Measurements from ENCODE around the gene HYAL3. TPM values are rescaled to one million over a fixed set of nuclear protein-coding genes. Genes with fewer than 3 reads are reported as not detected.

HYAL3 gene
- total RNA-seq, 1 experiment from 2014 or later, result 2.9 TPM

GRCh38 chr3:50330330-50330729 is 31.1 kb upstream of the HYAL3 start (continued):
- TF ChIP-seq AFF4 (CRISPR knock-in tag; IDR thresholded peaks at IDR 0.05; ENCODE audit: borderline replicate concordance) (no peak), AR (CRISPR knock-in tag; IDR thresholded peaks at IDR 0.05) (no peak)

GRCh38 chr3:50327943-50328691 is 28.9 kb upstream of the HYAL3 start, which contains the start of gene TUSC2:
TUSC2 (minus strand) TSS chr3:50328223; CDS start chr3:50328099, 124 bp downstream.
- no peaks in the 10 kb centered on the region for H3K9me3 Mint-ChIP-seq
- H3K27ac Mint-ChIP-seq, result peak within 1 kb of the TSS; percentile 74; the same call in 1 of the 2 replicates
- H3K4me1 Mint-ChIP-seq, result peaks cover 25% of the 10 kb centered on the region
- H3K36me3 Mint-ChIP-seq, result peaks cover 28% of the 10 kb centered on the region
- CTCF ChIA-PET, result interaction anchor here (0.6 to 1.8 kb wide), 12 partner anchors 9 to 222 kb away, joined by 3 to 23 read pairs (median 6); partner anchors contain the start of genes CYB561D2, HYAL1, NPRL2 and RASSF1
- peak; percentile 96 for DNase-seq (ENCODE audit: low spot score)
- H3K27me3 Mint-ChIP-seq (ENCODE audit: low read depth), result no peaks in the 10 kb centered on the region
- POLR2A ChIA-PET, result interaction anchor here (0.6 to 1.7 kb wide), 5 partner anchors 9 to 92 kb away, joined by 3 to 21 read pairs (median 3); partner anchors contain the start of genes GNAI2 and HYAL1
- peak; percentile 86 for ATAC-seq
- peak within 1 kb of the TSS; percentile 84 for H3K4me3 Mint-ChIP-seq
- no peak for TF ChIP-seq MYBL2 (CRISPR knock-in tag; IDR thresholded peaks at IDR 0.05)
- TF ChIP-seq MAX (CRISPR knock-in tag; IDR thresholded peaks at IDR 0.05), result 0 out of 2 replicates have a peak, but pooled peaks have one; percentile 15
- TF ChIP-seq ZNF138 (CRISPR knock-in tag; conservative IDR thresholded peaks at IDR 0.05), result peak; percentile 78; the same call in 1 of the 2 replicates
- TF ChIP-seq NR3C1 (CRISPR knock-in tag; conservative IDR thresholded peaks at IDR 0.05; ENCODE audit: low read depth), result 0 out of 2 replicates have a peak, but pooled peaks have one; percentile 81
- no peak for TF ChIP-seq ATF2 (CRISPR knock-in tag; IDR thresholded peaks at IDR 0.05; ENCODE audit: borderline replicate concordance, low read depth)
- TF ChIP-seq NFYB (CRISPR knock-in tag; conservative IDR thresholded peaks at IDR 0.05; ENCODE audit: low read depth), result peak; percentile 97
- no peak for TF ChIP-seq GRHL2 (CRISPR knock-in tag; IDR thresholded peaks at IDR 0.05; ENCODE audit: insufficient replicate concordance, severe bottlenecking)
- no peak for TF ChIP-seq ATF3 (CRISPR knock-in tag; conservative IDR thresholded peaks at IDR 0.05)
- TF ChIP-seq ZMAT4 (CRISPR knock-in tag; IDR thresholded peaks at IDR 0.05), result no peak
- TF ChIP-seq ZBTB21 (CRISPR knock-in tag; IDR thresholded peaks at IDR 0.05; ENCODE audit: borderline replicate concordance), result peak; percentile 78; the same call in 1 of the 2 replicates
- no peak for TF ChIP-seq SOX15 (CRISPR knock-in tag; IDR thresholded peaks at IDR 0.05)
- no peak for TF ChIP-seq PRDM15 (CRISPR knock-in tag; IDR thresholded peaks at IDR 0.05)
- TF ChIP-seq SMAD3 (CRISPR knock-in tag; IDR thresholded peaks at IDR 0.05; ENCODE audit: borderline replicate concordance), result peak; percentile 78; the same call in 1 of the 2 replicates
- TF ChIP-seq MLX (CRISPR knock-in tag; IDR thresholded peaks at IDR 0.05), result 0 out of 2 replicates have a peak, but pooled peaks have one; percentile 16
- TF ChIP-seq E2F1 (CRISPR knock-in tag; IDR thresholded peaks at IDR 0.05), result 0 out of 2 replicates have a peak, but pooled peaks have one; percentile 1
